GM12892 (cell line): ENCODE measurements around the gene PDCD5.

Experiments
- POLR2A ChIP-seq: IDR thresholded peaks from 2 replicates; pipeline ENCODE4 v1.6.1; 2011; ENCODE audit warnings: low read depth, low read length, control low read depth
- POLR2AphosphoS5 ChIP-seq: IDR thresholded peaks from 2 replicates; pipeline ENCODE4 v1.6.1; 2011; ENCODE audit warnings: low read depth, low read length, control low read depth

DNA sequence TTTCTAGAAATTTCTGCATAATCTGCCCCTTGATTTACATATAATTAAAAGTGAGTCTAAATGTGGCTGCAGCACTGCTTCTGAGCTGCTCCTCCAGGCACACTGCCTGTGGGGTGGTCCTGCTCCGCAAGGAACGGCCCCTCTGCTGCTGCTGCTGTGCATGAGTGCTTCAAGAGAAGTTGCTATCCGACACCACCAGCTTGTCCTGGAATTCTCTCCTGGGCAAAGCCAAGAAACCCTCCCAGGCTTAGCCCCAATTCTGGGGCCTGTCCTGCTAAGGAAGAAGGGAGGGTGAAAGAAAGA, 7.5 kb upstream of the PDCD5 start:
- TF ChIP-seq POLR2AphosphoS5 (no peak), POLR2A (no peak)
